HepG2 (cell line): ENCODE results near the gene UPF3A. TPM values are rescaled to one million over a fixed set of nuclear protein-coding genes. Genes with fewer than 3 reads are reported as not detected.
A peak's percentile ranks its signal among the peaks of the same experiment; 100 is the strongest.

Source experiments
- ARID3A ChIP-seq: IDR thresholded peaks from 2 replicates; pipeline ENCODE4 v1.6.1; 2012; ENCODE audit warnings: low read depth, low read length, improper control_type of control experiment
- E2F2 ChIP-seq: sonication (generic); formaldehyde crosslinking; IDR thresholded peaks from 2 replicates; pipeline ENCODE4 v1.4.0; 2020; ENCODE audit warnings: missing genetic modification reagents, borderline replicate concordance
- EP300 ChIP-seq, 3 experiments: sonication (generic) in 1 of 3; formaldehyde crosslinking in 1 of 3; IDR thresholded peaks; 2 replicates each; pipeline versions ENCODE4 v1.5.1 to v1.6.1; 2011 to 2020; ENCODE audit warnings: low read depth in 2 of 3, low read length in 2 of 3, borderline replicate concordance in 1 of 3, improper control_type of control experiment in 1 of 3, mild to moderate bottlenecking in 1 of 3, missing genetic modification reagents in 1 of 3, moderate library complexity in 1 of 3
- GRHL1 ChIP-seq: sonication (generic); formaldehyde crosslinking; conservative IDR thresholded peaks from 2 replicates; pipeline ENCODE4 v1.8.0; 2022; ENCODE audit warnings: missing genetic modification reagents
- HMG20A ChIP-seq: IDR thresholded peaks from 2 replicates; pipeline ENCODE4 v1.6.1; 2016; ENCODE audit warnings: borderline replicate concordance
- KAT2B ChIP-seq: fragments of 150-350 bp; IDR thresholded peaks from 2 replicates; pipeline ENCODE4 v1.6.1; 2014; ENCODE audit warnings: low read depth, low read length, borderline replicate concordance
- NAIF1 ChIP-seq: sonication (generic); formaldehyde crosslinking; IDR thresholded peaks from 2 replicates; pipeline ENCODE4 v1.5.0; 2020; ENCODE audit warnings: mild to moderate bottlenecking, missing genetic modification reagents, borderline replicate concordance
- NFYB ChIP-seq: sonication (generic); formaldehyde crosslinking; IDR thresholded peaks from 2 replicates; pipeline ENCODE4 v1.4.0; 2020; ENCODE audit warnings: missing genetic modification reagents
- PATZ1 ChIP-seq: sonication (generic); formaldehyde crosslinking; IDR thresholded peaks from 2 replicates; pipeline ENCODE4 v1.4.0; 2020; ENCODE audit warnings: missing genetic modification reagents
- RNF2 ChIP-seq: fragments of 450-650 bp; conservative IDR thresholded peaks from 2 replicates; pipeline ENCODE4 v1.6.1; 2016; ENCODE audit warnings: low read depth
- TRIM24 ChIP-seq: sonication (generic); formaldehyde crosslinking; IDR thresholded peaks from 2 replicates; pipeline ENCODE4 v1.8.0; 2022; ENCODE audit warnings: mild to moderate bottlenecking, missing genetic modification reagents
- XRCC5 ChIP-seq: fragments of 200-400 bp; formaldehyde crosslinking; optimal IDR thresholded peaks from 2 replicates; pipeline ENCODE3; 2017; ENCODE audit warnings: mild to moderate bottlenecking, low read length
- ZBTB26 ChIP-seq: IDR thresholded peaks from 2 replicates; pipeline ENCODE4 v1.6.1; 2016; ENCODE audit warnings: missing compliant biosample characterization, missing genetic modification reagents, borderline replicate concordance
- ZFAT ChIP-seq: sonication (generic); formaldehyde crosslinking; conservative IDR thresholded peaks from 2 replicates; pipeline ENCODE4 v1.8.1; 2023; ENCODE audit warnings: missing genetic modification reagents, inconsistent platforms
- ZNF263 ChIP-seq: sonication (generic); formaldehyde crosslinking; IDR thresholded peaks from 2 replicates; pipeline ENCODE4 v1.4.0; 2020; ENCODE audit warnings: missing genetic modification reagents
- ZNF281 ChIP-seq: sonication (generic); formaldehyde crosslinking; IDR thresholded peaks from 2 replicates; pipeline ENCODE4 v1.4.0; 2020; ENCODE audit warnings: missing genetic modification reagents, borderline replicate concordance
- ZNF616 ChIP-seq: sonication (generic); formaldehyde crosslinking; IDR thresholded peaks from 2 replicates; pipeline ENCODE4 v1.5.0; 2020; ENCODE audit warnings: low read depth, mild to moderate bottlenecking, missing genetic modification reagents
- polyA plus RNA-seq, 8 experiments: library from polyadenylated mRNA; depleted of rRNA in 3 of 8; stranded (reverse) in 7 of 8; unstranded in 1 of 8; fragments of >200 nt; fragmentation: Illumina TruSeq in 4 of 8; extraction: Trizol in 4 of 8; gene quantifications; 2 replicates each; pipeline versions ENCODE4 v1.2.1 to v1.2.3, GENCODE V29; 2011 to 2016; ENCODE audit warnings: low read depth in 4 of 8, missing spikeins in 1 of 8, mixed read lengths in 1 of 8; ENCODE audit not compliant: insufficient read depth in 1 of 8
- total RNA-seq, 5 experiments: library from RNA; depleted of rRNA; stranded (reverse); fragments of >200 nt; fragmentation: Illumina TruSeq; extraction: Trizol; gene quantifications; 2 replicates each; pipeline ENCODE4 v1.2.3, GENCODE V29; 2016; ENCODE audit warnings: low read depth in 1 of 5

Gene UPF3A
- total and polyA plus RNA-seq, 2 of the 13 experiments (the other 11 are each of a cell fraction or from before 2014, with no cell fraction given), result 60.2 to 63.8 TPM

- TF ChIP-seq ZNF281 (CRISPR knock-in tag) (no peak), EP300 (IDR thresholded peaks at IDR 0.05; ENCODE audit: low read depth in 2 of 2, low read length in 2 of 2) (0 out of 4 replicates have a peak, but pooled peaks of 1 of the 2 experiments have one; percentile 8), EP300 (CRISPR knock-in tag; IDR thresholded peaks at IDR 0.05; ENCODE audit: borderline replicate concordance) (no peak), TRIM24 (no peak), ZBTB26 (CRISPR knock-in tag) (no peak; the same call in 1 of the 2 replicates), ZNF616 (CRISPR knock-in tag) (no peak), XRCC5 (peak; percentile 32), RNF2 (no peak), PATZ1 (CRISPR knock-in tag) (no peak; the same call in 1 of the 2 replicates), GRHL1 (CRISPR knock-in tag) (no peak), NAIF1 (CRISPR knock-in tag) (no peak), NFYB (CRISPR knock-in tag) (no peak), E2F2 (CRISPR knock-in tag) (no peak), KAT2B (no peak), HMG20A (CRISPR knock-in tag) (no peak), ZFAT (CRISPR knock-in tag) (no peak), ZNF263 (CRISPR knock-in tag) (no peak), ARID3A (no peak)
These were observed at the start of gene UPF3A (continued) for GRCh38 chr13:114281351-114282040.
